Mesodermal cell (in vitro differentiated cells): ENCODE data around the gene SGPL1.
"Not testable (repeated sequence)": the region's sequence is repeated elsewhere in the genome, so short reads cannot be mapped to it uniquely, and the experiment has no call there.

Experiments used
- H3K27ac ChIP-seq: 2 replicates; pipeline ENCODE4 v1.7.0; 2013; ENCODE audit warnings: mild to moderate bottlenecking, low read depth, low read length, moderate library complexity; ENCODE audit not compliant: severe bottlenecking
- H3K36me3 ChIP-seq: 2 replicates; pipeline ENCODE4 v1.7.1; 2013; ENCODE audit warnings: mild to moderate bottlenecking, low read length, moderate library complexity; ENCODE audit not compliant: control insufficient read depth, insufficient read depth
- H3K4me1 ChIP-seq: one replicate; pipeline ENCODE4 v1.7.1; 2013; ENCODE audit warnings: mild to moderate bottlenecking, low read length; ENCODE audit not compliant: insufficient read depth, control insufficient read depth, poor library complexity, severe bottlenecking
- H3K4me3 ChIP-seq: 2 replicates; pipeline ENCODE4 v1.7.0; 2013; ENCODE audit warnings: low read length, control low read depth, mild to moderate bottlenecking; ENCODE audit not compliant: insufficient read depth, poor library complexity, severe bottlenecking; ENCODE audit errors: extremely low read depth
- H3K9me3 ChIP-seq: 2 replicates; pipeline ENCODE4 v1.7.1; 2013; ENCODE audit warnings: mild to moderate bottlenecking, low read length, moderate library complexity; ENCODE audit not compliant: control insufficient read depth
- WGBS, 2 experiments: methylation state at CpG; one replicate each; pipeline ENCODE4 v1.1.5; 2013; ENCODE audit warnings: missing lambda C conversion rate in 2 of 2; ENCODE audit not compliant: insufficient coverage in 2 of 2; 5-methylcytosine and 5-hydroxymethylcytosine counted together

Gene SGPL1

GRCh38 chr10:70858759-70859158, 43.0 kb downstream of the SGPL1 start:
- peaks cover 87% of the 10 kb centered on the region for H3K36me3 ChIP-seq
- 88 to 99% methylated on average over 2 to 4 of the region's 5 CpGs for WGBS, 2 experiments
- H3K9me3 ChIP-seq = no peaks in the 10 kb centered on the region
- no peaks in the 10 kb centered on the region for H3K4me1 ChIP-seq
- no peak overlapping the region for H3K27ac ChIP-seq
- no peak overlapping the region for H3K4me3 ChIP-seq

- H3K4me1 ChIP-seq, H3K27ac ChIP-seq, H3K9me3 ChIP-seq, H3K4me3 ChIP-seq: not testable (repeated sequence)
- H3K36me3 ChIP-seq = peaks cover 81% of the 10 kb centered on the region
- 95 to 98% methylated on average over 22 to 26 of the region's 42 CpGs for WGBS, 2 experiments
Measured at GRCh38 chr10:70861495-70862197, 45.9 kb downstream of the SGPL1 start.

- Histone ChIP-seq H3K36me3 (peaks cover 74% of the 10 kb centered on the region), H3K4me1 (peaks cover 4% of the 10 kb centered on the region), H3K9me3 (no peaks in the 10 kb centered on the region), H3K27ac (no peak overlapping the region), H3K4me3 (no peak overlapping the region)
Measured at GRCh38 chr10:70863470-70864160, 47.9 kb downstream of the SGPL1 start.

- Histone ChIP-seq H3K36me3 (peaks cover 76% of the 10 kb centered on the region), H3K4me1 (peaks cover 4% of the 10 kb centered on the region), H3K4me3 (no peak overlapping the region), H3K9me3 (no peaks in the 10 kb centered on the region), H3K27ac (no peak overlapping the region)
- WGBS, 2 experiments = no CpG with 5 or more reads among the region's 1 CpG
Measured at GRCh38 chr10:70864935-70865334, 49.2 kb downstream of the SGPL1 start.

- no peaks in the 10 kb centered on the region for H3K9me3 ChIP-seq
- peaks cover 4% of the 10 kb centered on the region for H3K4me1 ChIP-seq
- H3K4me3 ChIP-seq = no peak overlapping the region
- H3K27ac ChIP-seq = no peak overlapping the region
- 90 to 100% methylated on average over 4 of the region's 4 CpGs for WGBS, 2 experiments
- H3K36me3 ChIP-seq = peaks cover 76% of the 10 kb centered on the region
Measured at GRCh38 chr10:70866424-70866823, 50.7 kb downstream of the SGPL1 start.

- no peaks in the 10 kb centered on the region for H3K4me1 ChIP-seq
- 97 to 98% methylated on average over 5 of the region's 7 CpGs for WGBS, 2 experiments
- peaks cover 92% of the 10 kb centered on the region for H3K36me3 ChIP-seq
- no peak overlapping the region for H3K4me3 ChIP-seq
- H3K9me3 ChIP-seq = no peaks in the 10 kb centered on the region
- H3K27ac ChIP-seq = no peak overlapping the region
Measured at GRCh38 chr10:70872291-70872690, 56.5 kb downstream of the SGPL1 start.

GRCh38 chr10:70874061-70874460, 58.3 kb downstream of the SGPL1 start:
- 90 to 95% methylated on average over 7 of the region's 7 CpGs for WGBS, 2 experiments
- Histone ChIP-seq H3K9me3 (no peaks in the 10 kb centered on the region), H3K36me3 (peaks cover 91% of the 10 kb centered on the region), H3K27ac (no peak overlapping the region), H3K4me3 (no peak overlapping the region), H3K4me1 (no peaks in the 10 kb centered on the region)

- 100% methylated on average over 1 of the region's 1 CpG; no CpG with 5 or more reads in 1 of the 2 experiments for WGBS, 2 experiments
- H3K4me3 ChIP-seq = no peak overlapping the region
Measured at GRCh38 chr10:70879207-70879606, 63.5 kb downstream of the SGPL1 start.

GRCh38 chr10:70880077-70880534, 64.4 kb downstream of the SGPL1 start:
- H3K4me3 ChIP-seq = no peak overlapping the region
- no peak overlapping the region for H3K27ac ChIP-seq
- H3K4me1 ChIP-seq = no peaks in the 10 kb centered on the region
- peaks cover 78% of the 10 kb centered on the region for H3K36me3 ChIP-seq
- WGBS, 2 experiments = 32 to 38% methylated on average over 3 of the region's 4 CpGs
- no peaks in the 10 kb centered on the region for H3K9me3 ChIP-seq

More at GRCh38 chr10:70879207-70879606, 63.5 kb downstream of the SGPL1 start:
- peaks cover 82% of the 10 kb centered on the region for H3K36me3 ChIP-seq
- H3K9me3 ChIP-seq = no peaks in the 10 kb centered on the region
- no peaks in the 10 kb centered on the region for H3K4me1 ChIP-seq
- no peak overlapping the region for H3K27ac ChIP-seq

- no peak overlapping the region for H3K4me3 ChIP-seq
- H3K4me1 ChIP-seq = no peaks in the 10 kb centered on the region
- H3K36me3 ChIP-seq = peaks cover 41% of the 10 kb centered on the region
- H3K27ac ChIP-seq = no peak overlapping the region
- no peaks in the 10 kb centered on the region for H3K9me3 ChIP-seq
- WGBS, 2 experiments = 100% methylated on average over 1 of the region's 1 CpG; no CpG with 5 or more reads in 1 of the 2 experiments
Measured at GRCh38 chr10:70884741-70885140, 69.0 kb downstream of the SGPL1 start.

- no peaks in the 10 kb centered on the region for H3K4me1 ChIP-seq
- WGBS, 2 experiments = 95 to 96% methylated on average over 4 of the region's 4 CpGs
- H3K9me3 ChIP-seq = no peaks in the 10 kb centered on the region
- H3K36me3 ChIP-seq = peaks cover 40% of the 10 kb centered on the region
- no peak overlapping the region for H3K27ac ChIP-seq
- H3K4me3 ChIP-seq = no peak overlapping the region
Measured at GRCh38 chr10:70885481-70885880, 69.7 kb downstream of the SGPL1 start.
